Esophagus (tissue), 2 donors: ENCODE results near the gene CSTPP1. TPM values are rescaled to one million over a fixed set of nuclear protein-coding genes. Genes with fewer than 3 reads are reported as not detected.
A peak's percentile ranks its signal among the peaks of the same experiment; 100 is the strongest.
"Not testable (repeated sequence)": the region's sequence is repeated elsewhere in the genome, so short reads cannot be mapped to it uniquely, and the experiment has no call there.

Experiments
- H3K27ac ChIP-seq, 2 donors: one replicate each; pipeline ENCODE4 v1.5.1; 2013; ENCODE audit warnings: low read depth in 2 of 2, mild to moderate bottlenecking in 2 of 2, inconsistent platforms in 1 of 2, low read length in 1 of 2, moderate library complexity in 1 of 2
- H3K27me3 ChIP-seq, 2 donors: one replicate each; pipeline ENCODE4 v1.6.1; 2013; ENCODE audit warnings: low read length in 2 of 2, control low read depth in 1 of 2, mild to moderate bottlenecking in 1 of 2; ENCODE audit not compliant: insufficient read depth in 2 of 2, control insufficient read depth in 1 of 2
- H3K36me3 ChIP-seq, 2 donors: one replicate each; pipeline ENCODE4 v1.6.1; 2013; ENCODE audit warnings: low read length in 1 of 2; ENCODE audit not compliant: control insufficient read depth in 2 of 2, insufficient read depth in 2 of 2
- H3K4me1 ChIP-seq, 2 donors: one replicate each; pipeline ENCODE4 v1.6.1; 2013; ENCODE audit warnings: low read length in 1 of 2; ENCODE audit not compliant: control insufficient read depth in 2 of 2, insufficient read depth in 2 of 2
- H3K4me3 ChIP-seq, 2 donors: one replicate each; pipeline ENCODE4 v1.5.1; 2013; ENCODE audit warnings: low read length in 2 of 2, mild to moderate bottlenecking in 2 of 2, low read depth in 1 of 2, moderate library complexity in 1 of 2
- H3K9me3 ChIP-seq, 2 donors: one replicate each; pipeline ENCODE4 v1.6.1; 2013; ENCODE audit warnings: mild to moderate bottlenecking in 2 of 2, low read depth in 1 of 2, low read length in 1 of 2, moderate library complexity in 1 of 2; ENCODE audit not compliant: control insufficient read depth in 2 of 2, insufficient read depth in 1 of 2
- WGBS, 2 donors: extraction: QIAGEN DNeasy Blood & Tissue Kit; methylation state at CpG; one replicate each; pipeline ENCODE4 v1.1.7; 2013; 5-methylcytosine and 5-hydroxymethylcytosine counted together
- polyA plus RNA-seq, 2 donors: library from polyadenylated mRNA; stranded (reverse); fragments of 200-250 nt; gene quantifications; one replicate each; pipeline ENCODE4 v1.2.3, GENCODE V29; 2013
- donor health status: healthy with polysubstance abuse.
- donor health status: Bipolar disorder and iron deficiency.

Gene CSTPP1
- polyA plus RNA-seq, 2 donors: 8.3 to 13.0 TPM

- peaks cover 0 to 7% of the 10 kb centered on the region in 2 donors for H3K4me1 ChIP-seq
- no peaks in the 10 kb centered on the region for H3K36me3 ChIP-seq
- peak within 1 kb of the TSS; percentile 63 to 80 for H3K4me3 ChIP-seq
- H3K27ac ChIP-seq: peak within 1 kb of the TSS; percentile 8 to 57
- no peaks in the 10 kb centered on the region for H3K9me3 ChIP-seq
- no peaks in the 10 kb centered on the region for H3K27me3 ChIP-seq
- WGBS, 2 donors: 1% methylated on average over 42 to 97 of the region's 97 CpGs
Measured at GRCh38 chr11:46918083-46918787, 18.3 kb upstream of the CSTPP1 start, which contains the start of gene LRP4. TSS of gene LRP4 (minus strand) at chr11:46918550. CDS start at chr11:46918379, 171 bp downstream.

- Histone ChIP-seq H3K4me3 (peak overlapping the region in 1 of 2 donors; percentile 80), H3K27me3 (no peaks in the 10 kb centered on the region), H3K9me3 (no peaks in the 10 kb centered on the region), H3K4me1 (peaks cover 0 to 7% of the 10 kb centered on the region in 2 donors), H3K36me3 (no peaks in the 10 kb centered on the region), H3K27ac (peak overlapping the region in 1 of 2 donors; percentile 29)
- 20 to 31% methylated on average over 17 of the region's 17 CpGs for WGBS, 2 donors
Measured at GRCh38 chr11:46918788-46919513, 17.6 kb upstream of the CSTPP1 start.

GRCh38 chr11:46920755-46921154, 15.8 kb upstream of the CSTPP1 start:
- Histone ChIP-seq H3K4me1 (peaks cover 0 to 7% of the 10 kb centered on the region in 2 donors), H3K27ac (peak overlapping the region; percentile 44 to 60), H3K9me3 (no peaks in the 10 kb centered on the region), H3K4me3 (no peak overlapping the region), H3K36me3 (no peaks in the 10 kb centered on the region), H3K27me3 (no peaks in the 10 kb centered on the region)
- 19 to 52% methylated on average over 4 of the region's 4 CpGs for whole genome bisulfite sequencing, 2 donors

GRCh38 chr11:46927928-46928327, 8.6 kb upstream of the CSTPP1 start:
- H3K27me3 ChIP-seq, H3K9me3 ChIP-seq, H3K4me1 ChIP-seq, H3K4me3 ChIP-seq, H3K27ac ChIP-seq, H3K36me3 ChIP-seq: not testable (repeated sequence)
- WGBS, 2 donors: 80 to 85% methylated on average over 4 of the region's 4 CpGs

GRCh38 chr11:46928701-46929100, 7.9 kb upstream of the CSTPP1 start:
- not testable (repeated sequence) for H3K4me3 ChIP-seq, H3K9me3 ChIP-seq, H3K27ac ChIP-seq, H3K4me1 ChIP-seq, H3K36me3 ChIP-seq, H3K27me3 ChIP-seq
- WGBS, 2 donors: 70 to 79% methylated on average over 1 of the region's 1 CpG

- 73 to 83% methylated on average over 1 of the region's 1 CpG for WGBS, 2 donors
- Histone ChIP-seq H3K36me3 (no peaks in the 10 kb centered on the region), H3K27ac (no peak overlapping the region), H3K9me3 (no peaks in the 10 kb centered on the region), H3K4me1 (no peaks in the 10 kb centered on the region), H3K27me3 (no peaks in the 10 kb centered on the region), H3K4me3 (no peak overlapping the region)
Measured at GRCh38 chr11:46930089-46930488, 6.5 kb upstream of the CSTPP1 start.

GRCh38 chr11:46942172-46942571, 5.6 kb downstream of the CSTPP1 start:
- no peak overlapping the region for H3K4me3 ChIP-seq
- H3K36me3 ChIP-seq: no peaks in the 10 kb centered on the region
- WGBS, 2 donors: 58 to 64% methylated on average over 6 of the region's 6 CpGs

GRCh38 chr11:46944356-46945075, 8.0 kb downstream of the CSTPP1 start:
- peaks cover 0 to 2% of the 10 kb centered on the region in 2 donors for H3K4me1 ChIP-seq
- H3K36me3 ChIP-seq: no peaks in the 10 kb centered on the region
- no peaks in the 10 kb centered on the region for H3K9me3 ChIP-seq
- H3K4me3 ChIP-seq: no peak overlapping the region
- 59 to 71% methylated on average over 4 of the region's 4 CpGs for whole genome bisulfite sequencing, 2 donors
- no peak overlapping the region for H3K27ac ChIP-seq
- no peaks in the 10 kb centered on the region for H3K27me3 ChIP-seq

More at GRCh38 chr11:46942172-46942571, 5.6 kb downstream of the CSTPP1 start:
- H3K27ac ChIP-seq: no peak overlapping the region
- no peaks in the 10 kb centered on the region for H3K9me3 ChIP-seq
- no peaks in the 10 kb centered on the region for H3K4me1 ChIP-seq
- H3K27me3 ChIP-seq: no peaks in the 10 kb centered on the region

GRCh38 chr11:46947399-46948077, 11.0 kb downstream of the CSTPP1 start:
- Histone ChIP-seq H3K27ac (peak overlapping the region in 1 of 2 donors; percentile 30), H3K9me3 (no peaks in the 10 kb centered on the region), H3K4me3 (no peak overlapping the region), H3K27me3 (no peaks in the 10 kb centered on the region), H3K36me3 (no peaks in the 10 kb centered on the region), H3K4me1 (peaks cover 0 to 2% of the 10 kb centered on the region in 2 donors)
- 39 to 54% methylated on average over 3 of the region's 3 CpGs for WGBS, 2 donors
